Measurements from ENCODE around the gene TMEM214.

DNA sequence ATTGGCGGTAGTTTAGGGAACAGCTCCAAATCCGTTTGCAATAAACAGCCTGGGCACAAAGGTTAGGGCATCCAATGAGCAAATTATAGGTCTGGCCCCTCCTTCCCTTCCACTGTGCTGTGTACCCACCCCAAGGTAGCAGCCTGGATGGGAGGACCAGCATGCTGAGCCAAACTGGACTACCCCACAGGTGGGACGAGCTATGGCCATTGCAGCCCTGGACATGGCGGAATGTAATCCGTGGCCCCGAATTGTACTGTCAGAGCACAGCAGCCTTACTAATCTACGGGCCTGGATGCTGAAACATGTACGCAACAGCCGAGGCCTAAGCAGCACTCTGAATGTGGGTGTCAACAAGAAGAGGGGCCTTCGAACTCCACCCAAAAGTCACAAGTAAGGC is 25.4 kb downstream of the TMEM214 start:
- TF ChIP-seq, protein P1, sequence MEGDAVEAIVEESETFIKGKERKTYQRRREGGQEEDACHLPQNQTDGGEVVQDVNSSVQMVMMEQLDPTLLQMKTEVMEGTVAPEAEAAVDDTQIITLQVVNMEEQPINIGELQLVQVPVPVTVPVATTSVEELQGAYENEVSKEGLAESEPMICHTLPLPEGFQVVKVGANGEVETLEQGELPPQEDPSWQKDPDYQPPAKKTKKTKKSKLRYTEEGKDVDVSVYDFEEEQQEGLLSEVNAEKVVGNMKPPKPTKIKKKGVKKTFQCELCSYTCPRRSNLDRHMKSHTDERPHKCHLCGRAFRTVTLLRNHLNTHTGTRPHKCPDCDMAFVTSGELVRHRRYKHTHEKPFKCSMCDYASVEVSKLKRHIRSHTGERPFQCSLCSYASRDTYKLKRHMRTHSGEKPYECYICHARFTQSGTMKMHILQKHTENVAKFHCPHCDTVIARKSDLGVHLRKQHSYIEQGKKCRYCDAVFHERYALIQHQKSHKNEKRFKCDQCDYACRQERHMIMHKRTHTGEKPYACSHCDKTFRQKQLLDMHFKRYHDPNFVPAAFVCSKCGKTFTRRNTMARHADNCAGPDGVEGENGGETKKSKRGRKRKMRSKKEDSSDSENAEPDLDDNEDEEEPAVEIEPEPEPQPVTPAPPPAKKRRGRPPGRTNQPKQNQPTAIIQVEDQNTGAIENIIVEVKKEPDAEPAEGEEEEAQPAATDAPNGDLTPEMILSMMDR (conservative IDR thresholded peaks at IDR 0.05; ENCODE audit: low read length) = no peak
- no peak for TF ChIP-seq EZH2phosphoT487 (IDR thresholded peaks at IDR 0.05; ENCODE audit: borderline replicate concordance)
